Panc1 (cell line): ENCODE measurements around the gene TAOK3. TPM values are rescaled to one million over a fixed set of nuclear protein-coding genes. Genes with fewer than 3 reads are reported as not detected.

Experiments used
- ATAC-seq: fragments of 200-7000 bp; cut with Tn5 transposase; 2 replicates; pipeline ENCODE4 v1.9.1; 2020; ENCODE audit warnings: mild to moderate bottlenecking, moderate library complexity
- BruUV-seq: library from RNA; stranded (reverse); fragments of 400-500 nt; replicated peaks from 2 replicates; lab custom pipeline; 2021; lab: Mats Ljungman, UMichigan
- CTCF ChIA-PET: fragments of 300-600 bp; sonication (Branson Sonifier 250); formaldehyde crosslinking; loops from one replicate; lab custom pipeline; 2022; ENCODE audit warnings: antibody characterized with exemption; lab: Charles Lee
- POLR2A ChIA-PET: fragments of 300-600 bp; sonication (Branson Sonifier 250); formaldehyde crosslinking; loops from one replicate; lab custom pipeline; 2022; ENCODE audit warnings: antibody characterized with exemption; lab: Charles Lee
- DNase-seq: peaks from one replicate; pipeline ENCODE4 v3.0.0-alpha.2; 2010; ENCODE audit warnings: low read depth, low spot score
- H3K27ac ChIP-seq: 2 replicates; pipeline ENCODE4 v1.5.1; 2011; ENCODE audit warnings: mild to moderate bottlenecking, low read length, inconsistent platforms
- H3K27me3 ChIP-seq: fragments of 200-500 bp; sonication (Bioruptor generic); 2 replicates; pipeline ENCODE4 v1.6.0; 2014; ENCODE audit warnings: low read length, inconsistent platforms; ENCODE audit not compliant: control insufficient read depth, insufficient read depth
- H3K36me3 ChIP-seq: fragments of 200-500 bp; sonication (Bioruptor generic); 2 replicates; pipeline ENCODE4 v1.5.1; 2014; ENCODE audit warnings: inconsistent platforms, mild to moderate bottlenecking, low read length, moderate library complexity; ENCODE audit not compliant: control insufficient read depth, insufficient read depth
- H3K4me1 ChIP-seq: 2 replicates; pipeline ENCODE4 v1.5.1; 2011; ENCODE audit warnings: inconsistent platforms, mild to moderate bottlenecking, low read length, moderate library complexity; ENCODE audit not compliant: control insufficient read depth, insufficient read depth
- H3K4me3 ChIP-seq, 2 experiments: 2 replicates each; pipeline ENCODE4 v1.5.1; 2011 to 2012; ENCODE audit warnings: low read depth in 2 of 2, low read length in 2 of 2, mild to moderate bottlenecking in 2 of 2, inconsistent platforms in 1 of 2, moderate library complexity in 1 of 2
- H3K9me3 ChIP-seq: fragments of 200-500 bp; sonication (Bioruptor generic); 2 replicates; pipeline ENCODE4 v1.5.1; 2014; ENCODE audit warnings: low read depth, mild to moderate bottlenecking, inconsistent platforms, low read length, moderate library complexity; ENCODE audit not compliant: control insufficient read depth, insufficient read depth
- CTCF ChIP-seq: fragments of 450-650 bp; IDR thresholded peaks from 2 replicates; pipeline ENCODE4 v1.5.1; 2017; ENCODE audit warnings: mild to moderate bottlenecking
- POLR2AphosphoS5 ChIP-seq: IDR thresholded peaks from 2 replicates; pipeline ENCODE4 v1.6.1; 2012; ENCODE audit warnings: mild to moderate bottlenecking, low read depth, low read length, moderate library complexity
- REST ChIP-seq, 2 experiments: IDR thresholded peaks; 2 replicates each; pipeline ENCODE4 v1.6.1; 2011 to 2012; ENCODE audit warnings: low read depth in 2 of 2, control low read depth in 1 of 2, low read length in 1 of 2, mild to moderate bottlenecking in 1 of 2, moderate library complexity in 1 of 2; ENCODE audit not compliant: insufficient read depth in 1 of 2
- SIN3A ChIP-seq: IDR thresholded peaks from 2 replicates; pipeline ENCODE4 v1.6.1; 2012; ENCODE audit warnings: low read depth, mild to moderate bottlenecking, low read length, moderate library complexity, borderline replicate concordance; ENCODE audit not compliant: insufficient read depth
- TCF7L2 ChIP-seq: IDR thresholded peaks from 2 replicates; pipeline ENCODE4 v1.6.1; 2011; ENCODE audit warnings: mild to moderate bottlenecking, low read depth, low read length, inconsistent platforms
- in situ Hi-C: cut with HindIII; loops from 2 replicates; pipeline ENCODE4 v1.10.0; 2016; ENCODE audit warnings: low sequenced_read_pairs, low pct_unique_long_range_greater_than_20kb
- intact Hi-C: fragments of 100-400 bp; cut with micrococcal nuclease; formaldehyde crosslinking; loops from one replicate; pipeline ENCODE4 v1.10.0; 2022; ENCODE audit not compliant: unreplicated experiment
- total RNA-seq: library from RNA; stranded (reverse); gene quantifications from one replicate; pipeline ENCODE4 v1.2.1, GENCODE V29; 2021; ENCODE audit not compliant: unreplicated experiment

TAOK3 gene
- total RNA-seq, 1 experiment from 2014 or later, result 30.5 TPM

GRCh38 chr12:118397708-118398440 lies 25.2 kb upstream of the TAOK3 start:
- Histone ChIP-seq H3K4me1 (no peaks in the 10 kb centered on the region), H3K27me3 (no peaks in the 10 kb centered on the region), H3K4me3 (no peak overlapping the region), H3K27ac (no peak overlapping the region), H3K36me3 (peaks cover 7% of the 10 kb centered on the region), H3K9me3 (no peaks in the 10 kb centered on the region)
- CTCF ChIA-PET, result no interaction called here
- DNase-seq (no peak), ATAC-seq (no peak)
- TF ChIP-seq CTCF, result no peak
- TF ChIP-seq SIN3A, result no peak
- TF ChIP-seq TCF7L2, result no peak
- TF ChIP-seq POLR2AphosphoS5, result no peak
- no peak for TF ChIP-seq REST (IDR thresholded peaks at IDR 0.05; ENCODE audit: insufficient read depth in 1 of 2, low read depth in 2 of 2, low read length in 1 of 2)
- in situ Hi-C loops (no loop called here), intact Hi-C loops (no loop called here)
- POLR2A ChIA-PET, result no interaction called here
- no TSS peak for BruUV-seq

- Histone ChIP-seq H3K4me3 (no peak overlapping the region), H3K27ac (no peak overlapping the region), H3K9me3 (no peaks in the 10 kb centered on the region), H3K27me3 (no peaks in the 10 kb centered on the region), H3K36me3 (peaks cover 11% of the 10 kb centered on the region), H3K4me1 (no peaks in the 10 kb centered on the region)
- TF ChIP-seq REST (IDR thresholded peaks at IDR 0.05; ENCODE audit: insufficient read depth in 1 of 2, low read depth in 2 of 2, low read length in 1 of 2), result no peak
- TF ChIP-seq TCF7L2, result no peak
- no peak for TF ChIP-seq SIN3A
- TF ChIP-seq POLR2AphosphoS5, result no peak
- no peak for TF ChIP-seq CTCF
- ATAC-seq, result no peak
- in situ Hi-C loops (no loop called here), intact Hi-C loops (no loop called here)
- BruUV-seq, result no TSS peak
- ChIA-PET POLR2A (no interaction called here), CTCF (interaction anchor here (1.3 kb wide), 1 partner anchor 14 kb away, joined by 3 read pairs; no protein-coding TSS in a partner anchor)
- no peak for DNase-seq
Observed at GRCh38 chr12:118391836-118392235, 19.1 kb upstream of the TAOK3 start.
